Measurements from ENCODE around the gene CHKA. TPM values are rescaled to one million over a fixed set of nuclear protein-coding genes. Genes with fewer than 3 reads are reported as not detected.

The CHKA gene
- total and polyA plus RNA-seq, 8 donors, result 20.9 to 227 (median 101) TPM

DNA sequence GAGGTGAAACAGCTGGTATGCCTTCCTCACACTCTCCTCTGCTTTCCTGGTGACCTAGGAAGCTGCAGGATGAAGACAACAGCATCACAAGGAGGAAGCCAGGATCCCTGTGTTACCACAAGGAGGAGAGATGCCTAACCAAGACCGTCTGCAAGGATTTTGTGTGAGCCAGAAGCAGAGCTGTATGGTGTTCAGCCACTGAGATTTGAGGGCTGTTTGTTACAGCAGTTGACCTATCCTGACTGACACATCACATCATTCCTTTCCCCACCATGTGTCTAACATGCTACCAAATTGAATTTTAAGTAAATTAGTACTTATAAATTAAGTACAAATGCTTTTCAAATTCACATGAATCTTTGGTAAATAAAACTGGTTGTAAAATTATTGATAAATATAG is 8.9 kb upstream of the CHKA start:
- H3K27me3 ChIP-seq, result no peaks in the 10 kb centered on the region
- no peaks in the 10 kb centered on the region for H3K36me3 ChIP-seq
- peaks cover 24 to 42% (median 27%) of the 10 kb centered on the region in 4 donors for H3K4me1 ChIP-seq
- peaks cover 0 to 3% (median 0%) of the 10 kb centered on the region in 4 donors for H3K9me3 ChIP-seq
- TF ChIP-seq POLR2A (IDR thresholded peaks at IDR 0.05) (no peak), EP300 (IDR thresholded peaks at IDR 0.05) (no peak), CTCF (IDR thresholded peaks at IDR 0.05) (no peak), POLR2AphosphoS5 (IDR thresholded peaks at IDR 0.05) (no peak)
- H3K27ac ChIP-seq, result no peak overlapping the region
- H3K4me3 ChIP-seq, result no peak overlapping the region
- WGBS, 5 donors, result 83 to 94% (median 86%) methylated on average over 1 of the region's 1 CpG
- DNase-seq, result no peak
- intact Hi-C loops (cut with DNase I; ENCODE audit: low total_unique reads), result no loop called here

GRCh38 chr11:68128682-68129327 is 7.6 kb upstream of the CHKA start:
- intact Hi-C loops (cut with DNase I; ENCODE audit: low total_unique reads), result no loop called here
- Histone ChIP-seq H3K9me3 (peaks cover 0 to 3% (median 0%) of the 10 kb centered on the region in 4 donors), H3K27me3 (no peaks in the 10 kb centered on the region), H3K4me3 (peak overlapping the region; percentile 42 to 56 (median 55)), H3K4me1 (peaks cover 24 to 42% (median 28%) of the 10 kb centered on the region in 4 donors), H3K27ac (peak overlapping the region; percentile 85 to 99 (median 88)), H3K36me3 (no peaks in the 10 kb centered on the region)
- DNase-seq, result peak; percentile 91 to 96
- 15 to 35% (median 16%) methylated on average over 14 to 15 of the region's 15 CpGs for WGBS, 5 donors
- TF ChIP-seq CTCF (IDR thresholded peaks at IDR 0.05), result no peak
- TF ChIP-seq EP300 (IDR thresholded peaks at IDR 0.05), result no peak
- TF ChIP-seq POLR2AphosphoS5 (IDR thresholded peaks at IDR 0.05), result peak; percentile 34 to 83 (median 73)

- H3K27ac ChIP-seq, result peak overlapping the region; percentile 85 to 99 (median 88)
- DNase-seq, result peak; percentile 90 to 95
- peaks cover 0 to 3% (median 0%) of the 10 kb centered on the region in 4 donors for H3K9me3 ChIP-seq
- no peaks in the 10 kb centered on the region for H3K36me3 ChIP-seq
- H3K4me1 ChIP-seq, result peaks cover 24 to 47% (median 36%) of the 10 kb centered on the region in 4 donors
- peak overlapping the region; percentile 42 to 56 (median 55) for H3K4me3 ChIP-seq
- intact Hi-C loops (cut with DNase I; ENCODE audit: low total_unique reads), result no loop called here
- no peaks in the 10 kb centered on the region for H3K27me3 ChIP-seq
- 12 to 24% (median 14%) methylated on average over 19 to 48 of the region's 48 CpGs for WGBS, 5 donors
- TF ChIP-seq POLR2A (IDR thresholded peaks at IDR 0.05) (no peak), CTCF (IDR thresholded peaks at IDR 0.05) (no peak), EP300 (IDR thresholded peaks at IDR 0.05) (no peak), POLR2AphosphoS5 (IDR thresholded peaks at IDR 0.05) (peak in 2 of 3 donors; percentile 13 to 38)
Measured at GRCh38 chr11:68127714-68128681, 6.8 kb upstream of the CHKA start.

DNA sequence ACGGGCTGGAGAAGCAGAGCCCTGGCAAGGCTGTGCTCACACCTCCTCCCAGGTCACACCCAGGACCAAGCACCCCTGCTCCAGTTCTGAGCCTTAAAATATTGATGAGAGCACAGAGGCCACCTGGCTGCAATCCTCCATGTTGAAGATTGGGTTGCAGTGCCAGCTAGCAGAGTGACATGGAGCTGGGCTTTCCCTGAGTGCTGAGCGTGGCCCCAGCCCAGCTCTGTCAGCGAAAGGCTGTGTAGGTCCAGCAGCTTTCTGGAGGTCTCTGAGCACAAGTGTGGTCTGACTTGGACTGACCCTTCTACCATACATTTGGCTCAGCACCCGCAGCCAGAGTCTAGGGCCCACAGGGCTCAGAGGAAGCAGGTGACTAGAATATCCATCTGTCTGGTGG is 4.0 kb upstream of the CHKA start:
- H3K27ac ChIP-seq, result peak overlapping the region in 4 of 5 donors; percentile 1 to 99 (median 34)
- 70 to 85% (median 72%) methylated on average over 2 to 4 of the region's 4 CpGs for WGBS, 5 donors
- no peak overlapping the region for H3K4me3 ChIP-seq
- H3K36me3 ChIP-seq, result no peaks in the 10 kb centered on the region
- H3K4me1 ChIP-seq, result peaks cover 31 to 60% (median 49%) of the 10 kb centered on the region in 4 donors
- TF ChIP-seq EP300 (IDR thresholded peaks at IDR 0.05), result no peak
- no peak for TF ChIP-seq POLR2AphosphoS5 (IDR thresholded peaks at IDR 0.05)
- no peak for TF ChIP-seq POLR2A (IDR thresholded peaks at IDR 0.05)
- TF ChIP-seq CTCF (IDR thresholded peaks at IDR 0.05), result no peak
- no peaks in the 10 kb centered on the region for H3K27me3 ChIP-seq
- H3K9me3 ChIP-seq, result no peaks in the 10 kb centered on the region
- intact Hi-C loops (cut with DNase I; ENCODE audit: low total_unique reads), result no loop called here
- DNase-seq, result no peak

Data from stomach (tissue), 9 donors.